Stimulated activated CD8-positive, alpha-beta memory T cell treated with anti-CD3 and anti-CD28 coated beads, Interleukin-15, amount 100 ng/mL, for 48 hours (primary cell): Measurements from ENCODE around the gene IFT43.

Experiments
- DNase-seq, 2 donors: peaks; one replicate each; pipeline ENCODE4 v3.0.0-alpha.2; 2020; ENCODE audit warnings: low read depth in 2 of 2

The IFT43 gene

GRCh38 chr14:76112889-76113624 is 127.5 kb downstream of the IFT43 start:
- DNase-seq: no peak

GRCh38 chr14:76113691-76114090 is 128.1 kb downstream of the IFT43 start:
- no peak for DNase-seq

GRCh38 chr14:76115010-76115422 is 129.5 kb downstream of the IFT43 start:
- DNase-seq: no peak

DNA sequence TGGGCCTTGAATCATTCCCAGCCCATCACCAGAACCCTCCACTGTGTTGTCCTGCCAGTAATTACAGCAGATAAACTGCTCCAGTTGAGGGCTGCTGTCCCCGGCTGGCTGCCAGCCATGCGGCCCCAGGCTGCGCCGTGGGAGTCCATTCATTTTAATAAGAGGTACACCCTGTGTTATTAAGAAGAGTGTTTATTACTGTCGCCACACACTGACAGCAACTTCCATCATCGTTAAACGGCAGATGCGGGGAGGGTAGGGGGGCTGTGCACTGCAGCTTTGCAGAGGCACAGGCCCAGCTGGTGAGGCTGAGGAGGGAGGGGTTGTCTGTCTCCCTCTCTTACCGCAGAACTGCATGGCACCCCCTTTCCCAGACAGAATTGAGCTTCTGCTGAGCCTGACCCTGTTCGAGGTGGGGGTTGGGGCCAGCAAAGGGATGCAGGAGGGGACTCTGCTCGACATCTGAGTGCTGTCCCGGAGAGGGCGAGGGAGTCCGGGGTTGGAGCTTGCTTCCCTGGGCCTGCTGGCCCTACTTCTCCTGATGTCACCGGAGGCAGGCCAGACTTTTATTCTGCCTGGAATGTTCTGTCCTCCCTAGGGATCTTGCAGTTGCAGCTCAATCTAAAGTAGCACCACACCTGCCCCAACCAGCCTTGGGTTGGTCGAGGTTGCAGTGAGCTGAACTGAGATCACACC is 132.4 kb downstream of the IFT43 start:
- DNase-seq: no peak

- DNase-seq: no peak
These were observed 133.0 kb downstream of the IFT43 start for GRCh38 chr14:76118594-76118993.

GRCh38 chr14:76121089-76121748 is 135.7 kb downstream of the IFT43 start:
- DNase-seq: no peak

- DNase-seq: no peak
These were observed 138.1 kb downstream of the IFT43 start for GRCh38 chr14:76123426-76124225.

DNA sequence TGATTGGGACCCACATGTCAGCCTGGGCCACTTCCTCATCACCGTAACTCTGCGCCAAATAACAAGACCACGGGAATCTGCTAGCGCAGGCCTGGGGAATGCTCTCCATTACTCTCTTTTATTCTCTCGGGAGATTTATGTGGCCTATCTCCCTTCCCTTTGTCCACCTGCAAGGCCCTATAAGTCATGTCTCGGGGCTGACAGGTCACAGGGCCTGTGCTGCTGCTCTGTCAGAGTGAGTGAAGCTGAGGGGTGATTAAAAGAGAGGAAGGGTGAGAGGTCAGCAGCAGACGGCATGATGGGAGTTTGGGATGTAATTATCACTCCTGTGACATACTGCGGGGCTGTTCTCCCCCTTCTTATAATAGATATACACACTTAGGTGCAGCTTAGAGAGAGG is 139.9 kb downstream of the IFT43 start:
- no peak for DNase-seq

GRCh38 chr14:76126076-76126475 is 140.5 kb downstream of the IFT43 start:
- DNase-seq: no peak

GRCh38 chr14:76129851-76130576 is 144.5 kb downstream of the IFT43 start:
- DNase-seq: no peak

DNA sequence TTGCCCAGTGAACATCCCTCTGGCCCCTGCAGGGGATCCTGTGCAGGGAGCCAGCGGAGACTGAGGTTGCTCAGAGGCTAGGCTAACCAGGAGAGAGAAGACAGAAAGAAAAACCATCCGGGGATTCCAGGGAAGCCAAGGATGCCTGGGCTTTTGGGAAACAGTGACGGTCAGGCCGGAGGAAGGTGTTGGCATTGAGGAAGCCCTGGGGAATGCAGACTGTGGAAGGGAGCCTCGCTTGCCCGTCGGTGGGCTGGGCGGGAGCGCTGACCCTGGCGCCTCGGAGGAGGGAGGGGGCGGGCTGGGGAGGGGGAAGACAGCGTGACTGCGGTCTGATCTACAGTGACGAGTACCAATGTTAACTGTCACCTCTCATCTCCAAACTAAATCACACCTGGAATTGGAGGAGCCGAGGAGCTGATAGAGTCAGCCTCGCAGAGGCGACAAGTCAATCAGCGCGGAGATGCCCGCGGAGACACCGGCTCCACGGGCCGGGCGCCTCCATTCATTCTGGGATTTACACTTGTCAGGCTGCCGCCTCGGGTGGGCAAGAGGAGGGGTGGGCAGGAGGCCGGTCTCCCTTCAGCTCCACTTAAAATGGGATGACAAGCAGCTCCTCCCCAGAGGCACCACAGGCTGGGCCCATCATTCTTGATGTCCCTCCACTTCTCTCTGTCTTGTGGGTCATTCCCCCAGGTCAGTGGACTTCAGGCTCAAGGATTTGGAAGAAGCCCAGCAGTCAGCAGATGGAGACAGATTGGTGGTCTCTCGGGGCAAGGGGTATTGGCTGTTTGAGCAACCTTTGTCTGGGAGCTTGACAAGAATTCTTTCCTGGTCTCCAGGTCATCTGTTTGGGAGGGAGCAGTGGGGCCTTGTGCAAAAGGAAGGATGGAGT is 145.8 kb downstream of the IFT43 start:
- DNase-seq: no peak

- DNase-seq: no peak
These were observed 147.5 kb downstream of the IFT43 start for GRCh38 chr14:76133103-76133502.
